PC-3 (cell line): Measurements from ENCODE around the gene TUBGCP2. TPM values are rescaled to one million over a fixed set of nuclear protein-coding genes. Genes with fewer than 3 reads are reported as not detected.

Experiments used
- ATAC-seq: fragments of 200-7000 bp; cut with Tn5 transposase; 2 replicates; pipeline ENCODE4 v1.9.1; 2020; ENCODE audit warnings: mild to moderate bottlenecking, moderate library complexity
- BruUV-seq: library from RNA; stranded (reverse); fragments of 400-500 nt; replicated peaks from 2 replicates; lab custom pipeline; 2021; lab: Mats Ljungman, UMichigan
- CTCF ChIA-PET: fragments of 300-600 bp; sonication (Branson Sonifier 250); formaldehyde crosslinking; loops from one replicate; lab custom pipeline; 2022; ENCODE audit warnings: antibody characterized with exemption; lab: Charles Lee
- POLR2A ChIA-PET: fragments of 300-600 bp; sonication (Branson Sonifier 250); formaldehyde crosslinking; loops from one replicate; lab custom pipeline; 2022; ENCODE audit warnings: antibody characterized with exemption; ENCODE audit not compliant: unreplicated experiment; lab: Charles Lee
- DNase-seq: peaks from one replicate; pipeline ENCODE4 v3.0.0-alpha.2; 2015
- H2AFZ ChIP-seq: fragments of 300-600 bp; sonication (generic); 2 replicates; pipeline ENCODE4 v1.6.0; 2016; ENCODE audit warnings: antibody characterized with exemption, low read length
- H3F3A ChIP-seq: fragments of 300-600 bp; sonication (generic); one replicate; pipeline ENCODE4 v1.6.0; 2017; ENCODE audit warnings: antibody characterized with exemption, low read length, control low read depth, mild to moderate bottlenecking; ENCODE audit not compliant: unreplicated experiment
- H3K27ac ChIP-seq: fragments of 300-600 bp; sonication (generic); 2 replicates; pipeline ENCODE4 v1.5.1; 2016; ENCODE audit warnings: mild to moderate bottlenecking, low read length
- H3K27me3 ChIP-seq: fragments of 300-600 bp; sonication (generic); 2 replicates; pipeline ENCODE4 v1.6.1; 2016; ENCODE audit warnings: low read length, mixed read lengths
- H3K36me3 ChIP-seq: fragments of 300-600 bp; sonication (generic); 2 replicates; pipeline ENCODE4 v1.6.1; 2016; ENCODE audit warnings: low read depth, mixed run types, low read length, mixed read lengths
- H3K4me1 ChIP-seq: fragments of 300-600 bp; sonication (generic); 2 replicates; pipeline ENCODE4 v1.5.1; 2016; ENCODE audit warnings: low read length; ENCODE audit not compliant: insufficient read depth
- H3K4me2 ChIP-seq: fragments of 300-600 bp; sonication (generic); 2 replicates; pipeline ENCODE4 v1.6.0; 2016; ENCODE audit warnings: low read length
- H3K4me3 ChIP-seq: fragments of 300-600 bp; sonication (generic); 2 replicates; pipeline ENCODE4 v1.5.1; 2016; ENCODE audit warnings: mild to moderate bottlenecking, low read length, mixed read lengths
- H3K79me2 ChIP-seq: fragments of 300-600 bp; sonication (generic); 2 replicates; pipeline ENCODE4 v1.6.1; 2017; ENCODE audit warnings: low read length, mixed read lengths
- H3K9ac ChIP-seq: fragments of 300-600 bp; sonication (generic); 2 replicates; pipeline ENCODE4 v1.6.0; 2016; ENCODE audit warnings: mild to moderate bottlenecking, low read length
- H3K9me2 ChIP-seq: fragments of 300-600 bp; sonication (generic); replicated peaks from 2 replicates; pipeline ENCODE4 v1.6.1; 2016; ENCODE audit warnings: mixed run types, low read length, mixed read lengths
- H3K9me3 ChIP-seq: fragments of 300-600 bp; sonication (generic); 2 replicates; pipeline ENCODE4 v1.6.1; 2016; ENCODE audit warnings: low read length, mixed read lengths
- H4K20me1 ChIP-seq: fragments of 300-600 bp; sonication (generic); 2 replicates; pipeline ENCODE4 v1.6.1; 2016; ENCODE audit warnings: low read length, mixed read lengths
- CTCF ChIP-seq: fragments of 300-600 bp; sonication (generic); conservative IDR thresholded peaks from 2 replicates; pipeline ENCODE4 v1.5.1; 2017; ENCODE audit warnings: antibody characterized with exemption, low read depth, mild to moderate bottlenecking, low read length
- EZH2 ChIP-seq: fragments of 300-600 bp; sonication (generic); IDR thresholded peaks from one replicate; pipeline ENCODE4 v1.6.1; 2017; ENCODE audit warnings: antibody characterized with exemption, mild to moderate bottlenecking, low read length; ENCODE audit not compliant: unreplicated experiment
- EZH2phosphoT487 ChIP-seq: fragments of 300-600 bp; sonication (generic); IDR thresholded peaks from 2 replicates; pipeline ENCODE4 v1.6.1; 2018; ENCODE audit warnings: mild to moderate bottlenecking, antibody characterized with exemption, low read length, borderline replicate concordance
- intact Hi-C: fragments of 100-400 bp; cut with micrococcal nuclease; formaldehyde crosslinking; loops from 2 replicates; pipeline ENCODE4 v1.9.0; 2023
- total RNA-seq: library from RNA; depleted of rRNA; stranded (reverse); fragments of >200 nt; gene quantifications from 2 replicates; pipeline ENCODE4 v1.2.3, GENCODE V29; 2014

Gene TUBGCP2
- total RNA-seq, 1 experiment from 2014 or later: 72.9 TPM

- Histone ChIP-seq H2AFZ (no peak overlapping the region), H3K27me3 (no peaks in the 10 kb centered on the region), H3F3A (no peaks in the 10 kb centered on the region), H3K4me2 (no peak overlapping the region), H3K4me1 (peaks cover 3% of the 10 kb centered on the region), H3K4me3 (no peak overlapping the region), H3K36me3 (no peaks in the 10 kb centered on the region), H3K9me3 (no peaks in the 10 kb centered on the region), H3K9me2 (no peaks in the 10 kb centered on the region), H3K9ac (no peak overlapping the region), H3K27ac (no peak overlapping the region), H3K79me2 (no peaks in the 10 kb centered on the region), H4K20me1 (no peaks in the 10 kb centered on the region)
- ChIA-PET CTCF (no interaction called here), POLR2A (no interaction called here)
- no TSS peak for BruUV-seq
- ATAC-seq (no peak), DNase-seq (no peak)
- TF ChIP-seq CTCF (no peak), EZH2 (no peak), EZH2phosphoT487 (no peak)
- intact Hi-C loops: no loop called here
Measured at GRCh38 chr10:133252223-133252552, 56.5 kb downstream of the TUBGCP2 start.

DNA sequence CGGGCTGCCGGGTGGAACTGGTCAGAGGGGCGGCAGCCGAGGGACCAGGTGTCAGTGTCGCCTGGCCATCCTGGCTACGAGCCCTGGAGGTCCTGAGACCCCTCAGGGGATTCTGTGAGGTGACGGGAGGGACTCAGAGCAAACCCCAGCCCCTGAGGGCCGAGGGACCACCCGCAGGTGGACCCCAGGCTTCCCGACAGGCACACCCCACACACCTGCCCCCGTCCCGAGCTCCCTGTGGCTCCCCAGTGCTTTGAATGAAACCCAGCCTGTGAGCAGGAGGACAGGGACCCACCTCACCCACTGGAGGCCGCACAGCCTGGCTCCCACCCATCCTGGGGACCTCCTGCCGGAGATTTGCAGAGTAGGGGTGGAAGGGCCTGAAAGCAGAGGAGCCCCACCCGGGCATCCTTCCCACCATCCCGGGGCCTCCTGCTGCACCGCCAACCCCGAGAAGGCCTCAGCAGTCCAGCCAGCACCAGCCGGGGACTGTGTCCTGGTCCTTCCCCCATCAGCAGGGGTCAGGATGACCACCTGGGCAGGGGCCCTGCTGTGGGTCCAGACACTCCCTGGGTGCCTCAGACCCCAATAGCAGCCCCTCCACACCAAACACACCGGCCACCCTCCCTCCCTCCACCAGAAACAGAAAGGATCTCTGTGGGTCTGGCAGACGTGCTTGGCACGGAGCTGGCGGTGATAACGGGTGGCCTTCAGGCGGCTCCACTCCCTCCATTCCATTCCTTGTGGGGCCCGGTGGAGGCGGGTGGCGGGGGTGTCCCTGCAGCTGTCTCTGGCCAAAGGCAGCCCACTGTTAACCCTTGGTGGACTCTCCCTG is 57.1 kb downstream of the TUBGCP2 start:
- TF ChIP-seq EZH2phosphoT487: no peak
- no peak for TF ChIP-seq CTCF
- TF ChIP-seq EZH2: no peak
- Histone ChIP-seq H3K9ac (no peak overlapping the region), H3K9me2 (no peaks in the 10 kb centered on the region), H3K36me3 (no peaks in the 10 kb centered on the region), H3K27me3 (no peaks in the 10 kb centered on the region), H3F3A (no peaks in the 10 kb centered on the region), H4K20me1 (no peaks in the 10 kb centered on the region), H3K9me3 (no peaks in the 10 kb centered on the region), H3K79me2 (no peaks in the 10 kb centered on the region), H3K4me2 (no peak overlapping the region), H3K27ac (no peak overlapping the region), H3K4me1 (no peaks in the 10 kb centered on the region), H2AFZ (no peak overlapping the region), H3K4me3 (no peak overlapping the region)
- no peak for ATAC-seq
- intact Hi-C loops: no loop called here
- ChIA-PET POLR2A (no interaction called here), CTCF (no interaction called here)
- no TSS peak for BruUV-seq
- DNase-seq: no peak
